H1 (cell line): ENCODE measurements around the gene ABCF3. TPM values are rescaled to one million over a fixed set of nuclear protein-coding genes. Genes with fewer than 3 reads are reported as not detected.
A peak's percentile ranks its signal among the peaks of the same experiment; 100 is the strongest.

Experiments used
- CBX5 ChIP-seq: fragments of 300-800, 300-1000 bp; sonication (generic); IDR thresholded peaks from 2 replicates; pipeline ENCODE4 v1.7.1; 2016; ENCODE audit warnings: antibody characterized with exemption, low read length, low read depth
- CHD1 ChIP-seq: IDR thresholded peaks from 2 replicates; pipeline ENCODE4 v1.6.1; 2012; ENCODE audit warnings: low read depth, low read length, improper control_type of control experiment
- CHD7 ChIP-seq: fragments of 300-600 bp; sonication (generic); IDR thresholded peaks from 2 replicates; pipeline ENCODE4 v1.7.1; 2012; ENCODE audit warnings: low read length, moderate library complexity, mild to moderate bottlenecking, inconsistent platforms; ENCODE audit not compliant: insufficient replicate concordance
- E2F6 ChIP-seq: IDR thresholded peaks from 2 replicates; pipeline ENCODE4 v1.6.1; 2012; ENCODE audit warnings: inconsistent platforms
- EP300 ChIP-seq, 2 experiments: IDR thresholded peaks; 1 replicate in 1 of 2; 2 replicates in 1 of 2; pipeline ENCODE4 v1.6.1; 2011 to 2012; ENCODE audit warnings: low read depth in 2 of 2, low read length in 2 of 2, mild to moderate bottlenecking in 2 of 2, borderline replicate concordance in 1 of 2, inconsistent platforms in 1 of 2, moderate library complexity in 1 of 2
- POLR2A ChIP-seq, 2 experiments: IDR thresholded peaks; 1 replicate in 1 of 2; 2 replicates in 1 of 2; pipeline ENCODE4 v1.6.1; 2011; ENCODE audit warnings: low read depth in 2 of 2, low read length in 2 of 2, mild to moderate bottlenecking in 2 of 2; ENCODE audit errors: control extremely low read depth in 1 of 2
- polyA plus RNA-seq, 7 experiments: library from polyadenylated mRNA; depleted of rRNA in 3 of 7; stranded (reverse) in 5 of 7; unstranded in 2 of 7; fragments of >200 nt in 5 of 7; fragments of 200-250 nt in 2 of 7; gene quantifications; 1 replicate in 5 of 7; 2 replicates in 1 of 7; 4 replicates in 1 of 7; pipeline versions ENCODE4 v1.2.1 to v1.2.3, GENCODE V29; 2011 to 2013; ENCODE audit warnings: missing spikeins in 2 of 7, mixed read lengths in 2 of 7
- total RNA-seq: library from RNA; stranded (reverse); fragmentation: NEBNext Ultra II Directional; extraction: Animal tissue kit (Norgen Biotek cat#: 25700); gene quantifications from 2 replicates; pipeline ENCODE4 v1.2.1, GENCODE V29; 2021
- TF ChIP-seq, protein P1 (sequence below): IDR thresholded peaks from 2 replicates; pipeline ENCODE4 v1.6.1; 2011; ENCODE audit warnings: low read depth, mild to moderate bottlenecking, low read length; ENCODE audit not compliant: insufficient read depth

The ABCF3 gene
- total and polyA plus RNA-seq, 2 of the 8 experiments (the other 6 are each of a cell fraction or from before 2014, with no cell fraction given) = 51.6 to 57.8 TPM

- TF ChIP-seq CBX5 (no peak), EP300 (IDR thresholded peaks at IDR 0.05; ENCODE audit: borderline replicate concordance in 1 of 2, low read depth in 2 of 2, low read length in 2 of 2) (no peak), CHD7 (no peak), POLR2A (IDR thresholded peaks at IDR 0.05; ENCODE audit: control extremely low read depth in 1 of 2, low read depth in 2 of 2, low read length in 2 of 2) (peak in 1 of 2 experiments; percentile 71; a peak in 2 of 3 replicates), E2F6 (no peak), CHD1 (no peak)
- TF ChIP-seq, protein P1, sequence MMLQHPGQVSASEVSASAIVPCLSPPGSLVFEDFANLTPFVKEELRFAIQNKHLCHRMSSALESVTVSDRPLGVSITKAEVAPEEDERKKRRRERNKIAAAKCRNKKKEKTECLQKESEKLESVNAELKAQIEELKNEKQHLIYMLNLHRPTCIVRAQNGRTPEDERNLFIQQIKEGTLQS = no peak
Observed at GRCh38 chr3:184174646-184175492, 11.1 kb upstream of the ABCF3 start, which contains the start of gene AP2M1 (continued).
